ENCODE measurements around the gene TCOF1.

TCOF1 gene

GRCh38 chr5:150327139-150327538 is 30.4 kb upstream of the TCOF1 start:
- H3K4me3 ChIP-seq (ENCODE audit: low read length) = no peak overlapping the region
- H3K27ac ChIP-seq (ENCODE audit: low read length) = no peak overlapping the region
- no peaks in the 10 kb centered on the region for H3K36me3 ChIP-seq (ENCODE audit: control insufficient read depth, low read depth, low read length)

GRCh38 chr5:150328515-150328914 is 29.0 kb upstream of the TCOF1 start:
- no peak overlapping the region for H3K9ac ChIP-seq (ENCODE audit: low read length)
- H3K4me1 ChIP-seq (ENCODE audit: control insufficient read depth, low read depth, low read length) = no peaks in the 10 kb centered on the region
- no peaks in the 10 kb centered on the region for H3K27me3 ChIP-seq (ENCODE audit: control insufficient read depth, insufficient read depth, low read length)
- H3K36me3 ChIP-seq (ENCODE audit: control insufficient read depth, low read depth, low read length) = no peaks in the 10 kb centered on the region
- no peaks in the 10 kb centered on the region for H3K9me3 ChIP-seq (ENCODE audit: control insufficient read depth, low read depth, low read length)
- H3K27ac ChIP-seq (ENCODE audit: low read length) = no peak overlapping the region
- no peak overlapping the region for H3K4me3 ChIP-seq (ENCODE audit: low read length)

More at GRCh38 chr5:150327139-150327538, 30.4 kb upstream of the TCOF1 start:
- H3K4me1 ChIP-seq (ENCODE audit: control insufficient read depth, low read depth, low read length) = no peaks in the 10 kb centered on the region
- no peak overlapping the region for H3K9ac ChIP-seq (ENCODE audit: low read length)
- H3K9me3 ChIP-seq (ENCODE audit: control insufficient read depth, low read depth, low read length) = no peaks in the 10 kb centered on the region
- H3K27me3 ChIP-seq (ENCODE audit: control insufficient read depth, insufficient read depth, low read length) = no peaks in the 10 kb centered on the region

- no peaks in the 10 kb centered on the region for H3K36me3 ChIP-seq (ENCODE audit: control insufficient read depth, low read depth, low read length)
- H3K9ac ChIP-seq (ENCODE audit: low read length) = no peak overlapping the region
- H3K9me3 ChIP-seq (ENCODE audit: control insufficient read depth, low read depth, low read length) = no peaks in the 10 kb centered on the region
- no peaks in the 10 kb centered on the region for H3K4me1 ChIP-seq (ENCODE audit: control insufficient read depth, low read depth, low read length)
- H3K27me3 ChIP-seq (ENCODE audit: control insufficient read depth, insufficient read depth, low read length) = no peaks in the 10 kb centered on the region
- H3K4me3 ChIP-seq (ENCODE audit: low read length) = no peak overlapping the region
- H3K27ac ChIP-seq (ENCODE audit: low read length) = no peak overlapping the region
These were observed 28.5 kb upstream of the TCOF1 start for GRCh38 chr5:150329038-150329437.

GRCh38 chr5:150329881-150330876 is 27.3 kb upstream of the TCOF1 start:
- Histone ChIP-seq H3K4me3 (ENCODE audit: low read length) (no peak overlapping the region), H3K27me3 (ENCODE audit: control insufficient read depth, insufficient read depth, low read length) (no peaks in the 10 kb centered on the region), H3K27ac (ENCODE audit: low read length) (no peak overlapping the region), H3K4me1 (ENCODE audit: control insufficient read depth, low read depth, low read length) (no peaks in the 10 kb centered on the region), H3K9me3 (ENCODE audit: control insufficient read depth, low read depth, low read length) (no peaks in the 10 kb centered on the region), H3K36me3 (ENCODE audit: control insufficient read depth, low read depth, low read length) (no peaks in the 10 kb centered on the region), H3K9ac (ENCODE audit: low read length) (no peak overlapping the region)

DNA sequence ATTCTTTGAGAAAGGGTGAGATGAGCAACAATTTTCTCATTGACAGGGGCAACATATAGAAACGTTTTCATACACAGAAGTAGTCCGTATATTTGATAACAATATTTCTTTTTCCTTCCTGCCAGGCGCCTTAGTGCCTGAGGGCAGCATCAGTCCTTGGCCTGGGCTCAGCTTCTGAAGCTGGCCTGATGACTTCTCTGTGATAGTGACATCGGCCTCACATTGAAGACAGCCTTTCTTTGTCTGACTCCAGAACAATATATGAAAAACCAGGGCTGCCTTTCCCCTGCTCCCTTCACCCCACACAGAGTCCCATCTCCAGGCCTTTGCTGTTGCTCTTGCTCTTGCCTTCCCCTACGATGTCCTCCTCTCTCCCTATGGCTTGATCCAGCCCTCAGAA is 24.1 kb upstream of the TCOF1 start:
- no peaks in the 10 kb centered on the region for H3K9me3 ChIP-seq (ENCODE audit: control insufficient read depth, low read depth, low read length)
- no peak overlapping the region for H3K4me3 ChIP-seq (ENCODE audit: low read length)
- H3K4me1 ChIP-seq (ENCODE audit: control insufficient read depth, low read depth, low read length) = no peaks in the 10 kb centered on the region
- no peaks in the 10 kb centered on the region for H3K27me3 ChIP-seq (ENCODE audit: control insufficient read depth, insufficient read depth, low read length)
- no peak overlapping the region for H3K9ac ChIP-seq (ENCODE audit: low read length)
- no peaks in the 10 kb centered on the region for H3K36me3 ChIP-seq (ENCODE audit: control insufficient read depth, low read depth, low read length)
- no peak overlapping the region for H3K27ac ChIP-seq (ENCODE audit: low read length)

- no peak overlapping the region for H3K9ac ChIP-seq (ENCODE audit: low read length)
- H3K4me3 ChIP-seq (ENCODE audit: low read length) = no peak overlapping the region
- H3K36me3 ChIP-seq (ENCODE audit: control insufficient read depth, low read depth, low read length) = no peaks in the 10 kb centered on the region
- H3K9me3 ChIP-seq (ENCODE audit: control insufficient read depth, low read depth, low read length) = no peaks in the 10 kb centered on the region
- H3K27me3 ChIP-seq (ENCODE audit: control insufficient read depth, insufficient read depth, low read length) = no peaks in the 10 kb centered on the region
- no peaks in the 10 kb centered on the region for H3K4me1 ChIP-seq (ENCODE audit: control insufficient read depth, low read depth, low read length)
- no peak overlapping the region for H3K27ac ChIP-seq (ENCODE audit: low read length)
These were observed 21.7 kb upstream of the TCOF1 start for GRCh38 chr5:150335778-150336177.

GRCh38 chr5:150338546-150338945 is 19.0 kb upstream of the TCOF1 start:
- Histone ChIP-seq H3K9ac (ENCODE audit: low read length) (no peak overlapping the region), H3K4me1 (ENCODE audit: control insufficient read depth, low read depth, low read length) (no peaks in the 10 kb centered on the region)

DNA sequence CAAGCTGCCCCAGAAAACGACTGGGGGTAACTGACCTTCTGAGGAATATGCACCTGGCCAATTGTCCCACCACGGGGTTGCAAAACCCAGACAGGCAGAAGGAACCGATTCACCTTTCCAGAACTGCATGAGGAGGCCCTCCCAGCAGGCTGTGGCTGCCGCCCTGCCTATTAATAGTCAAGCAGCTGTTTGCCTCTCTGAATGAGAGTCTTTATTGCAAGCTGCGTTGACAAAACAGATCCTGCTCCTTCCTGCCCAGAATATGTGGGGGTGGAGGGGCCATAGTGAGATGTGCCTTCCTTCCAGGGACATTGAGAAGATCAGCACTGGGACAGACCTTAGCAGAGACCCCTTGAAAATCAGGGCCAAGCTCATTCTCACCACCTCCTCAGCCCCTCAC is 18.3 kb upstream of the TCOF1 start:
- no peak overlapping the region for H3K27ac ChIP-seq (ENCODE audit: low read length)
- no peaks in the 10 kb centered on the region for H3K4me1 ChIP-seq (ENCODE audit: control insufficient read depth, low read depth, low read length)
- H3K9ac ChIP-seq (ENCODE audit: low read length) = no peak overlapping the region
- H3K36me3 ChIP-seq (ENCODE audit: control insufficient read depth, low read depth, low read length) = no peaks in the 10 kb centered on the region
- no peaks in the 10 kb centered on the region for H3K27me3 ChIP-seq (ENCODE audit: control insufficient read depth, insufficient read depth, low read length)
- H3K9me3 ChIP-seq (ENCODE audit: control insufficient read depth, low read depth, low read length) = no peaks in the 10 kb centered on the region
- H3K4me3 ChIP-seq (ENCODE audit: low read length) = no peak overlapping the region

More at GRCh38 chr5:150338546-150338945, 19.0 kb upstream of the TCOF1 start:
- no peak overlapping the region for H3K4me3 ChIP-seq (ENCODE audit: low read length)
- H3K36me3 ChIP-seq (ENCODE audit: control insufficient read depth, low read depth, low read length) = no peaks in the 10 kb centered on the region
- H3K27me3 ChIP-seq (ENCODE audit: control insufficient read depth, insufficient read depth, low read length) = no peaks in the 10 kb centered on the region
- no peaks in the 10 kb centered on the region for H3K9me3 ChIP-seq (ENCODE audit: control insufficient read depth, low read depth, low read length)
- no peak overlapping the region for H3K27ac ChIP-seq (ENCODE audit: low read length)

- no peaks in the 10 kb centered on the region for H3K27me3 ChIP-seq (ENCODE audit: control insufficient read depth, insufficient read depth, low read length)
- no peak overlapping the region for H3K27ac ChIP-seq (ENCODE audit: low read length)
- no peak overlapping the region for H3K9ac ChIP-seq (ENCODE audit: low read length)
- H3K9me3 ChIP-seq (ENCODE audit: control insufficient read depth, low read depth, low read length) = no peaks in the 10 kb centered on the region
- no peaks in the 10 kb centered on the region for H3K4me1 ChIP-seq (ENCODE audit: control insufficient read depth, low read depth, low read length)
- H3K36me3 ChIP-seq (ENCODE audit: control insufficient read depth, low read depth, low read length) = no peaks in the 10 kb centered on the region
- no peak overlapping the region for H3K4me3 ChIP-seq (ENCODE audit: low read length)
These were observed 17.7 kb upstream of the TCOF1 start for GRCh38 chr5:150339841-150340240.

DNA sequence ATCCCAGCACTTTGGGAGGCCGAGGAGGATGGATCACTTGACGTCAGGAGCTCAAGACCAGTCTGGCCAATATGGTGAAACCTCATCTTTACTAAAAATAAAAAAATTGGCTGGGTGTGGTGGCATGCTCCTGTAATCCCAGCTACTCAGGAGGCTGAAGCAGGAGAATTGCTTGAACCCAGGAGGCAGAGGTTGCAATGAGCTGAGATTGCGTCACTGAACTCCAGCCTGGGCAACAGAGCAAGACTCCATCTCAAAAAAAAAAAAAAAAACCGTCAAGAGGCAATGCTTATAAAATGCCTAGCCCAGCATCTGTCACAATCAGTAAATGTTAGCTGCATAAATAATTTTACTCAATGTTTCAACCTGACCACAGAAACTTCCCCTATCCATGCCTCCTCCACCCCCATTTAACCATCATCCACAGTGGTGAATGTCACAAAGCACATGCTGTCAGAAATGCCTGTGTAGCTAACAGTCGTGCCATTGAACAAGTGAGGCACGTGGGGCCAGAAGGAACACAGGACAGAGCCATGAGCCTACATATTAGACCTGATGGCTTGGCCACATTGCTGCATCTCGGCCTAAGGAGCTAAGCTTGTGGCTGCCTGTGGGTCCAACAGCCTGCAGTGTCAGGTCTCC is 16.8 kb upstream of the TCOF1 start:
- Histone ChIP-seq H3K4me1 (ENCODE audit: control insufficient read depth, low read depth, low read length) (no peaks in the 10 kb centered on the region), H3K4me3 (ENCODE audit: low read length) (no peak overlapping the region), H3K27ac (ENCODE audit: low read length) (no peak overlapping the region), H3K36me3 (ENCODE audit: control insufficient read depth, low read depth, low read length) (no peaks in the 10 kb centered on the region), H3K9me3 (ENCODE audit: control insufficient read depth, low read depth, low read length) (no peaks in the 10 kb centered on the region), H3K27me3 (ENCODE audit: control insufficient read depth, insufficient read depth, low read length) (no peaks in the 10 kb centered on the region), H3K9ac (ENCODE audit: low read length) (no peak overlapping the region)

DNA sequence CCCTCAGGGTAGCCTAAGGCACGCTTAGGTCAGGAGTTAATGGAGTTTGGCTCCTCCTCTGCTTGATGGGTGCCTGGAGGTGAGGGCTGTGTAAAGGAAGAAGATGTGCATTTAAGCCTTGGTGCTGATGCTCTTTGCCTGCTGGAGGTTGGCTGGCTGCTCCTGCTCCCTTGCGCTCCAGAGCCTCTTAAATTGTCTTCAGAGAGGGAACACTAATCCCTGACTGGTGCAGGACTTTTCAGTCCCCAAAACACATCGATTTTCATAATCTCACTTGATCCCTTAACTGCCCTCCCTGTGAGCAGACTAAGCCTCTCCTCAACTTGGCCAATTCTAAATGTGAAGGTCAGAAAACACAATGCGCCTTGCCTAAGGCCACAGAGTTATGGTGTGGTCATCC is 16.2 kb upstream of the TCOF1 start:
- Histone ChIP-seq H3K27ac (ENCODE audit: low read length) (no peak overlapping the region), H3K9ac (ENCODE audit: low read length) (no peak overlapping the region), H3K9me3 (ENCODE audit: control insufficient read depth, low read depth, low read length) (no peaks in the 10 kb centered on the region), H3K27me3 (ENCODE audit: control insufficient read depth, insufficient read depth, low read length) (no peaks in the 10 kb centered on the region), H3K4me3 (ENCODE audit: low read length) (no peak overlapping the region), H3K4me1 (ENCODE audit: control insufficient read depth, low read depth, low read length) (no peaks in the 10 kb centered on the region), H3K36me3 (ENCODE audit: control insufficient read depth, low read depth, low read length) (no peaks in the 10 kb centered on the region)

All from iPS-18a (cell line).